H1 (cell line): Measurements from ENCODE around the gene ZNF385B. TPM values are rescaled to one million over a fixed set of nuclear protein-coding genes. Genes with fewer than 3 reads are reported as not detected.

Experiments used
- CTCF ChIA-PET: fragments of 300-600 bp; sonication (Branson Sonifier 250); formaldehyde crosslinking; loops from one replicate; lab custom pipeline; 2021; ENCODE audit not compliant: partially characterized antibody; lab: Charles Lee
- POLR2A ChIA-PET: fragments of 300-600 bp; sonication (Branson Sonifier 250); formaldehyde crosslinking; loops from one replicate; lab custom pipeline; 2021; ENCODE audit warnings: inconsistent platforms; ENCODE audit not compliant: partially characterized antibody; lab: Charles Lee
- DNase-seq, 2 experiments: peaks; one replicate each; pipeline versions ENCODE4 v3.0.0 to v3.0.0-alpha.2; 2010 to 2022; ENCODE audit warnings: low spot score in 2 of 2, low read depth in 1 of 2, mixed read lengths in 1 of 2
- FAIRE-seq: peaks from 2 replicates; lab custom pipeline; 2011; peaks lifted over from hg19 to GRCh38; lab: Jason Lieb, UNC
- H2AFZ ChIP-seq: 2 replicates; pipeline ENCODE4 v1.8.1; 2012; ENCODE audit warnings: low read length, inconsistent platforms
- H2AK5ac ChIP-seq: 2 replicates; pipeline ENCODE4 v1.6.1; 2013; ENCODE audit warnings: low read depth, low read length
- H2BK120ac ChIP-seq: replicated peaks from 2 replicates; pipeline ENCODE3; 2013; ENCODE audit warnings: low read depth, low read length, inconsistent platforms
- H2BK12ac ChIP-seq: 2 replicates; pipeline ENCODE4 v1.6.1; 2013; ENCODE audit warnings: low read depth, low read length
- H2BK15ac ChIP-seq: 2 replicates; pipeline ENCODE4 v1.6.1; 2013; ENCODE audit warnings: low read length
- H2BK20ac ChIP-seq: 2 replicates; pipeline ENCODE4 v1.6.1; 2013; ENCODE audit warnings: low read length
- H2BK5ac ChIP-seq: 2 replicates; pipeline ENCODE4 v1.6.1; 2013; ENCODE audit warnings: low read depth, low read length
- H3K14ac ChIP-seq: 2 replicates; pipeline ENCODE4 v1.6.1; 2013; ENCODE audit warnings: inconsistent platforms; ENCODE audit not compliant: insufficient read length
- H3K18ac ChIP-seq: 2 replicates; pipeline ENCODE4 v1.6.1; 2013; ENCODE audit warnings: low read length; ENCODE audit errors: extremely low read depth
- H3K23ac ChIP-seq: 2 replicates; pipeline ENCODE4 v1.6.1; 2013; ENCODE audit warnings: inconsistent platforms; ENCODE audit not compliant: insufficient read length
- H3K23me2 ChIP-seq: 2 replicates; pipeline ENCODE4 v1.6.1; 2013; ENCODE audit warnings: low read depth, low read length
- H3K27ac ChIP-seq: 2 replicates; pipeline ENCODE4 v1.6.1; 2011; ENCODE audit warnings: low read depth, low read length, inconsistent platforms
- H3K27me3 ChIP-seq, 4 experiments: replicated peaks in 1 of 4; 1 replicate in 1 of 4; 2 replicates in 3 of 4; pipeline versions ENCODE4 v1.6.1 to v1.8.1; 2011 to 2013; ENCODE audit warnings: low read length in 3 of 4, mild to moderate bottlenecking in 3 of 4, inconsistent platforms in 2 of 4, mixed read lengths in 2 of 4, moderate library complexity in 1 of 4; ENCODE audit not compliant: control insufficient read depth in 3 of 4, insufficient read depth in 3 of 4; ENCODE audit errors: extremely low read depth in 1 of 4
- H3K36me3 ChIP-seq, 4 experiments: 2 replicates each; pipeline versions ENCODE4 v1.6.1 to v1.8.1; 2011 to 2013; ENCODE audit warnings: mild to moderate bottlenecking in 4 of 4, low read length in 3 of 4, moderate library complexity in 2 of 4, control low read depth in 1 of 4, inconsistent platforms in 1 of 4; ENCODE audit not compliant: insufficient read depth in 4 of 4, control insufficient read depth in 2 of 4
- H3K4ac ChIP-seq: replicated peaks from 2 replicates; pipeline ENCODE3; 2013; ENCODE audit warnings: low read length, low read depth, mixed read lengths, inconsistent platforms; ENCODE audit not compliant: insufficient read length
- H3K4me1 ChIP-seq, 4 experiments: replicated peaks in 1 of 4; 1 replicate in 1 of 4; 2 replicates in 3 of 4; pipeline versions ENCODE4 v1.6.1 to v1.8.1; 2011 to 2013; ENCODE audit warnings: low read length in 3 of 4, inconsistent platforms in 2 of 4, mixed read lengths in 1 of 4; ENCODE audit not compliant: insufficient read depth in 4 of 4, control insufficient read depth in 3 of 4
- H3K4me2 ChIP-seq, 2 experiments: 2 replicates each; pipeline versions ENCODE4 v1.6.1 to v1.8.1; 2011 to 2013; ENCODE audit warnings: low read depth in 2 of 2, low read length in 2 of 2, control low read depth in 1 of 2, inconsistent platforms in 1 of 2, mild to moderate bottlenecking in 1 of 2; ENCODE audit not compliant: insufficient read depth in 1 of 2
- H3K4me3 ChIP-seq, 4 experiments: fragments of 200-600, 300-600 bp in 1 of 4; sonication (generic), shearing (Covaris generic), sonication (Bioruptor Twin) in 1 of 4; 2 replicates each; pipeline versions ENCODE4 v1.5.1 to v1.8.1; 2011 to 2016; ENCODE audit warnings: low read length in 4 of 4, low read depth in 3 of 4, control low read depth in 2 of 4, inconsistent platforms in 2 of 4, mild to moderate bottlenecking in 2 of 4, mixed read lengths in 1 of 4, moderate library complexity in 1 of 4; ENCODE audit not compliant: insufficient read depth in 2 of 4; ENCODE audit errors: extremely low read depth in 1 of 4
- H3K56ac ChIP-seq: replicated peaks from 2 replicates; pipeline ENCODE3; 2013; ENCODE audit warnings: low read depth, mild to moderate bottlenecking, mixed read lengths, low read length, inconsistent platforms; ENCODE audit not compliant: insufficient read length
- H3K79me1 ChIP-seq: 2 replicates; pipeline ENCODE4 v1.6.1; 2013; ENCODE audit warnings: low read depth, low read length, control low read depth
- H3K79me2 ChIP-seq, 2 experiments: 2 replicates each; pipeline versions ENCODE4 v1.6.1 to v1.8.1; 2012 to 2013; ENCODE audit warnings: low read length in 2 of 2, mild to moderate bottlenecking in 2 of 2, inconsistent platforms in 1 of 2; ENCODE audit not compliant: insufficient read depth in 2 of 2, control insufficient read depth in 1 of 2
- H3K9ac ChIP-seq, 4 experiments: replicated peaks in 1 of 4; 1 replicate in 1 of 4; 2 replicates in 3 of 4; pipeline versions ENCODE4 v1.6.1 to v1.8.1; 2011 to 2013; ENCODE audit warnings: low read depth in 3 of 4, low read length in 3 of 4, control low read depth in 2 of 4, mild to moderate bottlenecking in 2 of 4, moderate library complexity in 2 of 4, inconsistent platforms in 1 of 4; ENCODE audit errors: extremely low read depth in 1 of 4
- H3K9me3 ChIP-seq, 2 experiments: 2 replicates each; pipeline versions ENCODE4 v1.6.1 to v1.8.1; 2012 to 2013; ENCODE audit warnings: mild to moderate bottlenecking in 2 of 2, moderate library complexity in 2 of 2, control low read depth in 1 of 2, inconsistent platforms in 1 of 2, low read depth in 1 of 2, low read length in 1 of 2, mixed read lengths in 1 of 2; ENCODE audit not compliant: insufficient read depth in 2 of 2
- H4K20me1 ChIP-seq, 2 experiments: replicated peaks in 1 of 2; 2 replicates each; pipeline versions ENCODE3 to v1.8.1; 2011 to 2013; ENCODE audit warnings: inconsistent platforms in 2 of 2, low read length in 2 of 2, mild to moderate bottlenecking in 1 of 2; ENCODE audit not compliant: insufficient read depth in 2 of 2, control insufficient read depth in 1 of 2
- H4K5ac ChIP-seq: 2 replicates; pipeline ENCODE4 v1.6.1; 2013; ENCODE audit warnings: low read length, low read depth, mixed read lengths, inconsistent platforms; ENCODE audit not compliant: insufficient read length
- H4K8ac ChIP-seq: 2 replicates; pipeline ENCODE4 v1.8.0; 2013; ENCODE audit warnings: mild to moderate bottlenecking, moderate library complexity, low read length, inconsistent platforms; ENCODE audit not compliant: insufficient read depth; ENCODE audit errors: extremely low read depth
- H4K91ac ChIP-seq: replicated peaks from 2 replicates; pipeline ENCODE3; 2013; ENCODE audit warnings: low read length, mixed read lengths, inconsistent platforms; ENCODE audit not compliant: insufficient read length
- ASH2L ChIP-seq: fragments of 200-600, 300-600 bp; sonication (generic); IDR thresholded peaks from one replicate; pipeline ENCODE4 v1.7.1; 2017; ENCODE audit warnings: low read length
- BRCA1 ChIP-seq: IDR thresholded peaks from 2 replicates; pipeline ENCODE4 v1.6.1; 2012; ENCODE audit warnings: low read depth, low read length, improper control_type of control experiment
- EP300 ChIP-seq, 2 experiments: IDR thresholded peaks; 1 replicate in 1 of 2; 2 replicates in 1 of 2; pipeline ENCODE4 v1.6.1; 2011 to 2012; ENCODE audit warnings: low read depth in 2 of 2, low read length in 2 of 2, mild to moderate bottlenecking in 2 of 2, borderline replicate concordance in 1 of 2, inconsistent platforms in 1 of 2, moderate library complexity in 1 of 2
- GABPA ChIP-seq: IDR thresholded peaks from 2 replicates; pipeline ENCODE4 v1.6.1; 2011; ENCODE audit warnings: mild to moderate bottlenecking, low read length, moderate library complexity, borderline replicate concordance; ENCODE audit not compliant: insufficient read depth
- GTF2F1 ChIP-seq: IDR thresholded peaks from 2 replicates; pipeline ENCODE4 v1.6.1; 2012; ENCODE audit warnings: low read depth, low read length, improper control_type of control experiment, borderline replicate concordance
- JUND ChIP-seq: IDR thresholded peaks from 2 replicates; pipeline ENCODE4 v1.6.1; 2011; ENCODE audit warnings: mild to moderate bottlenecking, improper control_type of control experiment, low read length
- MAX ChIP-seq: IDR thresholded peaks from 2 replicates; pipeline ENCODE4 v1.6.1; 2012; ENCODE audit warnings: inconsistent platforms
- POU5F1 ChIP-seq: IDR thresholded peaks from 2 replicates; pipeline ENCODE4 v1.6.1; 2011; ENCODE audit warnings: low read depth, mild to moderate bottlenecking, low read length, moderate library complexity
- RBBP5 ChIP-seq: IDR thresholded peaks from 2 replicates; pipeline ENCODE4 v1.7.1; 2012; ENCODE audit warnings: low read depth, mild to moderate bottlenecking, inconsistent platforms, low read length, moderate library complexity, borderline replicate concordance
- RFX5 ChIP-seq: IDR thresholded peaks from 2 replicates; pipeline ENCODE4 v1.6.1; 2011; ENCODE audit warnings: low read depth, low read length, improper control_type of control experiment, borderline replicate concordance
- SP1 ChIP-seq: IDR thresholded peaks from 2 replicates; pipeline ENCODE4 v1.6.1; 2011; ENCODE audit warnings: low read depth, low read length
- SP4 ChIP-seq: IDR thresholded peaks from 2 replicates; pipeline ENCODE4 v1.6.1; 2012; ENCODE audit warnings: low read length, inconsistent platforms
- TBP ChIP-seq: IDR thresholded peaks from 2 replicates; pipeline ENCODE4 v1.6.1; 2011; ENCODE audit warnings: low read depth, low read length, improper control_type of control experiment
- USF2 ChIP-seq: IDR thresholded peaks from 2 replicates; pipeline ENCODE4 v1.6.1; 2011; ENCODE audit warnings: low read length, improper control_type of control experiment
- WGBS, 2 experiments: shearing (Covaris generic) in 1 of 2; methylation state at CpG; one replicate each; pipeline versions ENCODE4 v1.1.6 to v1.1.7; 2013 to 2015; ENCODE audit warnings: low lambda C conversion rate in 2 of 2, mixed read lengths in 2 of 2, inconsistent platforms in 1 of 2, low coverage in 1 of 2, missing lambda C conversion rate in 1 of 2; ENCODE audit not compliant: insufficient replicate concordance in 2 of 2, insufficient coverage in 1 of 2, insufficient read length in 1 of 2; ENCODE audit errors: extremely low coverage in 1 of 2, missing lambda C conversion rate in 1 of 2; 5-methylcytosine and 5-hydroxymethylcytosine counted together
- polyA plus RNA-seq, 7 experiments: library from polyadenylated mRNA; depleted of rRNA in 3 of 7; stranded (reverse) in 5 of 7; unstranded in 2 of 7; fragments of >200 nt in 5 of 7; fragments of 200-250 nt in 2 of 7; gene quantifications; 1 replicate in 5 of 7; 2 replicates in 1 of 7; 4 replicates in 1 of 7; pipeline versions ENCODE4 v1.2.1 to v1.2.3, GENCODE V29; 2011 to 2013; ENCODE audit warnings: missing spikeins in 2 of 7, mixed read lengths in 2 of 7
- total RNA-seq: library from RNA; stranded (reverse); fragmentation: NEBNext Ultra II Directional; extraction: Animal tissue kit (Norgen Biotek cat#: 25700); gene quantifications from 2 replicates; pipeline ENCODE4 v1.2.1, GENCODE V29; 2021

Gene ZNF385B
- total and polyA plus RNA-seq, 2 of the 8 experiments (the other 6 are each of a cell fraction or from before 2014, with no cell fraction given) = 1.1 to 3.7 TPM

- H3K4me2 ChIP-seq = no peak overlapping the region
- H3K9ac ChIP-seq = no peak overlapping the region
- whole genome bisulfite sequencing, 2 experiments = 81% methylated on average over 1 of the region's 1 CpG; no CpG with 5 or more reads in 1 of the 2 experiments
- H2BK15ac ChIP-seq = no peak overlapping the region
- H3K23me2 ChIP-seq = no peaks in the 10 kb centered on the region
- no peak overlapping the region for H4K5ac ChIP-seq
- H3K4ac ChIP-seq = no peak overlapping the region
- no peak overlapping the region for H4K8ac ChIP-seq
- ChIA-PET CTCF (interaction anchor here (0.8 to 1.6 kb wide), 3 partner anchors 9 to 1829 kb away, joined by 3 read pairs; no protein-coding TSS in a partner anchor), POLR2A (interaction anchor here (1.1 kb wide), 1 partner anchor 11 kb away, joined by 4 read pairs; no protein-coding TSS in a partner anchor)
- H3K27ac ChIP-seq = no peak overlapping the region
- no peak overlapping the region for H3K4me3 ChIP-seq
- H2BK5ac ChIP-seq = no peak overlapping the region
- H2BK12ac ChIP-seq = no peak overlapping the region
- peaks cover 0 to 2% (median 0%) of the 10 kb centered on the region in 4 experiments; a peak in 1 of 7 replicates for H3K4me1 ChIP-seq
- no peak overlapping the region for H2AK5ac ChIP-seq
- no peak for FAIRE-seq
- H3K18ac ChIP-seq = no peak overlapping the region
- no peak overlapping the region for H3K23ac ChIP-seq
- H3K79me1 ChIP-seq = no peaks in the 10 kb centered on the region
- no peaks in the 10 kb centered on the region for H3K79me2 ChIP-seq
- no peak for DNase-seq
- H3K56ac ChIP-seq = no peak overlapping the region
- no peaks in the 10 kb centered on the region for H3K36me3 ChIP-seq
- no peaks in the 10 kb centered on the region for H3K9me3 ChIP-seq
- H2BK120ac ChIP-seq = no peak overlapping the region
- H2AFZ ChIP-seq = no peak overlapping the region
- H4K20me1 ChIP-seq = no peaks in the 10 kb centered on the region
- H4K91ac ChIP-seq = no peak overlapping the region
- H3K27me3 ChIP-seq = no peaks in the 10 kb centered on the region
- H2BK20ac ChIP-seq = no peak overlapping the region
- TF ChIP-seq SP1 = no peak
- TF ChIP-seq BRCA1 = no peak
- TF ChIP-seq USF2 = no peak
- TF ChIP-seq EP300 (IDR thresholded peaks at IDR 0.05; ENCODE audit: borderline replicate concordance in 1 of 2, low read depth in 2 of 2, low read length in 2 of 2) = no peak
- no peak for TF ChIP-seq SP4
- TF ChIP-seq RFX5 = no peak
- no peak for TF ChIP-seq JUND
- TF ChIP-seq TBP = no peak
- TF ChIP-seq RBBP5 = no peak
- no peak for TF ChIP-seq MAX
- no peak for TF ChIP-seq GABPA
- TF ChIP-seq ASH2L = no peak
- no peak for TF ChIP-seq GTF2F1
- no peak for TF ChIP-seq POU5F1
- no peak overlapping the region for H3K14ac ChIP-seq
Observed at GRCh38 chr2:179591690-179592089, 269.7 kb downstream of the ZNF385B start.
